Loucy (cell line): Measurements from ENCODE around the gene MEIS1.

Experiments
- EZH2phosphoT487 ChIP-seq: fragments of 200-600 bp; IDR thresholded peaks from 2 replicates; pipeline ENCODE4 v1.6.1; 2018; ENCODE audit warnings: antibody characterized with exemption, mild to moderate bottlenecking, moderate library complexity, borderline replicate concordance
- TF ChIP-seq, protein P1 (sequence below): fragments of 200-600 bp; sonication (generic); conservative IDR thresholded peaks from 2 replicates; pipeline ENCODE4 v1.5.1; 2014; ENCODE audit warnings: mild to moderate bottlenecking, antibody characterized with exemption, low read length

DNA sequence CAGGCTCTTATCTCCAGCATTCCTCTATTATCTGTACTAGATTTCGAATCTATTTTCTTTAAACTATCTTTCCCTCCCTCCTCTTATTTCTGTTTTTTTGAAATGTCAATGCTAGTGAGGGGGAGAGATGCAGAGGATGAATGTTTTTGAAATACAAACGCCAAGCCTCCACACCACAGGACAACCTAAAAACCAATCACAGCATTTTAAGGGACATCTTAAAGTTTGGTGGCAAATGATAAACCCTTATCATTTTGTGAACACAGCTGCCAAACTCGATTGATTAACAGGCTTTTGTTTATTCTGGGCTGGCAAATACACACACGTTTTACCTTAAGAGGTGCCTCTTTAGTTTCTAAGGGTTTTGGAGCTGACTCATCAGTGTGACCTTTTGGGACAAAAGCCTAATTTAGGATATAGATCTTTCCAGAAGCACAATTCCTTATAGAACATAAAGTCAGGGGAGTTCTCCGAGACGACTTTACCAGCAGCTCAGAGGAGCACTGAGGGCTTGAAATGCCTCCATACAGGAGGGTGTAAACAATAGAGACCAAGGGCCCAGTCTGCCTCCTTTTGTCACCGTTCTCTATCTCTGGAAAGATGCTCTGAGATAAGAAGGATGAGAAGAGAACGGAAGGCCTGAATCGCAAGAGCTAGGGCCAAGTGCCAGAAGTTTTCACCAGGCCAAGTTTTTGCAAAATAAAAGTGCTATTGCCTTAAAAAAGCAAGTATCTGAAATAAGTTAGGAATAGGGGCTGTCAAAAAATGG is 4.2 kb upstream of the MEIS1 start:
- TF ChIP-seq, protein P1, sequence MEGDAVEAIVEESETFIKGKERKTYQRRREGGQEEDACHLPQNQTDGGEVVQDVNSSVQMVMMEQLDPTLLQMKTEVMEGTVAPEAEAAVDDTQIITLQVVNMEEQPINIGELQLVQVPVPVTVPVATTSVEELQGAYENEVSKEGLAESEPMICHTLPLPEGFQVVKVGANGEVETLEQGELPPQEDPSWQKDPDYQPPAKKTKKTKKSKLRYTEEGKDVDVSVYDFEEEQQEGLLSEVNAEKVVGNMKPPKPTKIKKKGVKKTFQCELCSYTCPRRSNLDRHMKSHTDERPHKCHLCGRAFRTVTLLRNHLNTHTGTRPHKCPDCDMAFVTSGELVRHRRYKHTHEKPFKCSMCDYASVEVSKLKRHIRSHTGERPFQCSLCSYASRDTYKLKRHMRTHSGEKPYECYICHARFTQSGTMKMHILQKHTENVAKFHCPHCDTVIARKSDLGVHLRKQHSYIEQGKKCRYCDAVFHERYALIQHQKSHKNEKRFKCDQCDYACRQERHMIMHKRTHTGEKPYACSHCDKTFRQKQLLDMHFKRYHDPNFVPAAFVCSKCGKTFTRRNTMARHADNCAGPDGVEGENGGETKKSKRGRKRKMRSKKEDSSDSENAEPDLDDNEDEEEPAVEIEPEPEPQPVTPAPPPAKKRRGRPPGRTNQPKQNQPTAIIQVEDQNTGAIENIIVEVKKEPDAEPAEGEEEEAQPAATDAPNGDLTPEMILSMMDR: no peak
- no peak for TF ChIP-seq EZH2phosphoT487
